ENCODE results near the gene ABCG2. TPM values are rescaled to one million over a fixed set of nuclear protein-coding genes. Genes with fewer than 3 reads are reported as not detected.

ABCG2 gene
- total RNA-seq, 4 donors from 2014 or later = 1.1 to 5.0 (median 2.6) TPM

DNA sequence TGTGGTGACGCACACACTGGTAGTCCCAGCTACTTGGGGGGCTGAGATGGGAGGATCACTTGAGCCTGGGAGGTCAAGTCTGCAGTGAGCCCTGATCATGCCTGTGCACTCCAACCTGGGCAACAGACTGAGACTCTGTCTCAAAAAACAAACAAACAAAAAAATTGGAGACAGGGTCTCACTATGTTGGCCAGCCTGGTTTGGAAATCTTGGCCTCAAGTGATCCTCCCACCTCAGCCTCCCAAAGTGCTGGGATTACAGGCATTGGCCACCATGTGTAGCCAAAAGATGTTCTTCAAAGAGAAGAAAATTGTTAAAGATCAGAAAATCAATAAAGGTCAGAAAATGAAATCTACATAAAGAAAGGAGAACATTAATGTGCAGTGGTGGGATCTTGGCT, 41.7 kb upstream of the ABCG2 start:
- Histone ChIP-seq H3K27ac (no peak overlapping the region), H3K9me3 (no peaks in the 10 kb centered on the region), H3K27me3 (no peaks in the 10 kb centered on the region), H3K4me1 (no peaks in the 10 kb centered on the region), H3K4me3 (no peak overlapping the region), H3K36me3 (no peaks in the 10 kb centered on the region)
- no peak for ATAC-seq
- TF ChIP-seq, protein P1, sequence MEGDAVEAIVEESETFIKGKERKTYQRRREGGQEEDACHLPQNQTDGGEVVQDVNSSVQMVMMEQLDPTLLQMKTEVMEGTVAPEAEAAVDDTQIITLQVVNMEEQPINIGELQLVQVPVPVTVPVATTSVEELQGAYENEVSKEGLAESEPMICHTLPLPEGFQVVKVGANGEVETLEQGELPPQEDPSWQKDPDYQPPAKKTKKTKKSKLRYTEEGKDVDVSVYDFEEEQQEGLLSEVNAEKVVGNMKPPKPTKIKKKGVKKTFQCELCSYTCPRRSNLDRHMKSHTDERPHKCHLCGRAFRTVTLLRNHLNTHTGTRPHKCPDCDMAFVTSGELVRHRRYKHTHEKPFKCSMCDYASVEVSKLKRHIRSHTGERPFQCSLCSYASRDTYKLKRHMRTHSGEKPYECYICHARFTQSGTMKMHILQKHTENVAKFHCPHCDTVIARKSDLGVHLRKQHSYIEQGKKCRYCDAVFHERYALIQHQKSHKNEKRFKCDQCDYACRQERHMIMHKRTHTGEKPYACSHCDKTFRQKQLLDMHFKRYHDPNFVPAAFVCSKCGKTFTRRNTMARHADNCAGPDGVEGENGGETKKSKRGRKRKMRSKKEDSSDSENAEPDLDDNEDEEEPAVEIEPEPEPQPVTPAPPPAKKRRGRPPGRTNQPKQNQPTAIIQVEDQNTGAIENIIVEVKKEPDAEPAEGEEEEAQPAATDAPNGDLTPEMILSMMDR (IDR thresholded peaks at IDR 0.05) = no peak
- TF ChIP-seq POLR2A (IDR thresholded peaks at IDR 0.05) (no peak), POLR2AphosphoS5 (IDR thresholded peaks at IDR 0.05) (no peak), EP300 (IDR thresholded peaks at IDR 0.05) (no peak)
- 100% methylated on average over 1 of the region's 1 CpG for WGBS, 2 donors (ENCODE audit: low coverage in 1 of 2)

DNA sequence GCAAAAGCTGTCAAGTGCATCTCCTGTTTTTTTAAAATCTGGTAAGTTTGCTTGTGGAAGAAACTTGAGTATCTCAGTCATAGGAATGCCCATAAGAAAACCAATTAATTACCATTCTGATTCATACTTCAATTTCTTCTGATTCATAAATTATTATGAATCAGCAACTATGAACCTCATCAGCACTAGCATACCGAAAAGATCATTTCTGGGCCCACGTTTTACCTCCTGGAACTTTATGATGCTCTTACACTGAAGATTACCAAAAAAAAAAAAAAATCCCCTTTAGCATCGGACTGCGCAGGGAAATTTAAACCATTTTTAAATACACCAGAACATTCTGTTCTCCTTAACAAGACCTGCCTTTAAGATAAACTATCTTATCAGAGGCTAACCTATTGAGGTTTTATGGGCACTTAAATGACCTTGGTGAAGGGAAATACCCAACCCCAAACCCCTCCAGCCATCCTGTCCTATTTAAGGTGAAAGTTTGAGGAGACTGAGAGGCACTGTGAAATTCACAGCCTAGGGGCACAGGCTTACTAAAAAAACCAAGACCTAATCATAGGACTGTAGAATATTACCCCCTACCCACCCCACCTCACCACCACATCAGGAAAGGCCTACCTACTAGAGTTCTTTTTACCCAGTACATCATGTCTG, 38.2 kb upstream of the ABCG2 start:
- ATAC-seq = no peak
- H3K36me3 ChIP-seq = no peaks in the 10 kb centered on the region
- H3K4me3 ChIP-seq = no peak overlapping the region
- H3K9me3 ChIP-seq = no peaks in the 10 kb centered on the region
- H3K4me1 ChIP-seq = no peaks in the 10 kb centered on the region
- no peaks in the 10 kb centered on the region for H3K27me3 ChIP-seq
- no peak overlapping the region for H3K27ac ChIP-seq
- TF ChIP-seq POLR2AphosphoS5 (IDR thresholded peaks at IDR 0.05) = no peak
- TF ChIP-seq, protein P1 (IDR thresholded peaks at IDR 0.05) = no peak
- TF ChIP-seq POLR2A (IDR thresholded peaks at IDR 0.05) = no peak
- TF ChIP-seq EP300 (IDR thresholded peaks at IDR 0.05) = no peak
- WGBS, 2 donors (ENCODE audit: low coverage in 1 of 2) = 89 to 94% methylated on average over 4 of the region's 4 CpGs

DNA sequence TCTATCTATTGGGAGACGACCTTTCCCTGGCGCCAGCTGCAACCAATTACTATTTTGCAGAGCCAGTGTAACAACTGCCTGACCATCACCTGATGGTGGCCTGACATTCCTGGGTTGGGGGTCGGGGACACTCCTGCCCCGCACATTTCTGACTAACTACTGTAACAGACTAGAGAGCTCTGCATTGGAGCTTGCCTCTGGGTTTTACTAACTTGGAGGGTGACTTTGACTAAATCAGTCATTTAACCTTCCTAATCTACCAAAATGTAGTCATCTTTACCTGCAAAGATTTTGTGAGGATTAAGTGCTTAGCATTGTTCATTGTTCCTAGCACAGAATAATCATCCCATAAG, 37.5 kb upstream of the ABCG2 start:
- no peaks in the 10 kb centered on the region for H3K27me3 ChIP-seq
- no peak overlapping the region for H3K27ac ChIP-seq
- TF ChIP-seq, protein P1 (IDR thresholded peaks at IDR 0.05) = no peak
- TF ChIP-seq POLR2AphosphoS5 (IDR thresholded peaks at IDR 0.05) (no peak), POLR2A (IDR thresholded peaks at IDR 0.05) (no peak), EP300 (IDR thresholded peaks at IDR 0.05) (no peak)
- H3K4me3 ChIP-seq = no peak overlapping the region
- WGBS, 2 donors (ENCODE audit: low coverage in 1 of 2) = 70 to 72% methylated on average over 2 to 4 of the region's 4 CpGs
- H3K36me3 ChIP-seq = no peaks in the 10 kb centered on the region
- ATAC-seq = no peak
- H3K9me3 ChIP-seq = no peaks in the 10 kb centered on the region
- H3K4me1 ChIP-seq = no peaks in the 10 kb centered on the region

DNA sequence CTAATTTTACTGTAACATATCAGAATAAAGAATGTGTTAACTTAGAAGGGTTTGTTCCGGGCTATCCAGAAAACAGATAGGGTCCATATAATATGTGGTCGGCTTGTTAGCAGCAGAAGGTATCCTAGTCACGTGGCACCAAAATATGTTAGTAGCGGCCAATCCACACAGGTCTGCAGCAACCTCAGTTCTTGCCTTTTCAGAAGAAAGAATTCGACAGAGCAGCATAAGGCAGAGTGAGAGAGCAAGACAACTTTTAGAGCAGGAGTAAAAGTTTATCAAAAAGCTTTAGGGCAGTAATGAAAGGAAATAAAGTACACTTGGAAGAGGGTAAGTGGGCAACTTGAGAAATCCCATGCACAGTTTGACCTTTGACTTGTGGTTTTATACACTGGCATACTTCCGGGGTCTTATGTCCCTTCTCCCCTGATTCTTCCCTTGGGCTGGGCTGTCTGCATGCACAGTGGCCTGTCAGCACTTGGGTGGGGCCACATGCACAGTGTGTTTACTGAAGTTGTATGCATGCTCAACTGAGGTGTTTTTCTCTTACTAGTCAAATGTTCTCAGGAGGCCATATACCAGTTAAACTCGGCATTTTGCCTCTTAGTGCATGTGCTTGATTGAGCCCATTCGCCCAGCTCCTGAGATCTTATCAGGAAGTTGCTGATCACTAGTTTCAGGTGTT, 37.0 kb upstream of the ABCG2 start:
- no peaks in the 10 kb centered on the region for H3K36me3 ChIP-seq
- WGBS, 2 donors (ENCODE audit: low coverage in 1 of 2) = 74 to 84% methylated on average over 5 to 6 of the region's 8 CpGs
- no peak for ATAC-seq
- no peak overlapping the region for H3K4me3 ChIP-seq
- H3K27me3 ChIP-seq = no peaks in the 10 kb centered on the region
- TF ChIP-seq POLR2AphosphoS5 (IDR thresholded peaks at IDR 0.05) (no peak), POLR2A (IDR thresholded peaks at IDR 0.05) (no peak), EP300 (IDR thresholded peaks at IDR 0.05) (no peak)
- TF ChIP-seq, protein P1 (IDR thresholded peaks at IDR 0.05) = no peak
- H3K4me1 ChIP-seq = no peaks in the 10 kb centered on the region
- no peak overlapping the region for H3K27ac ChIP-seq
- no peaks in the 10 kb centered on the region for H3K9me3 ChIP-seq

DNA sequence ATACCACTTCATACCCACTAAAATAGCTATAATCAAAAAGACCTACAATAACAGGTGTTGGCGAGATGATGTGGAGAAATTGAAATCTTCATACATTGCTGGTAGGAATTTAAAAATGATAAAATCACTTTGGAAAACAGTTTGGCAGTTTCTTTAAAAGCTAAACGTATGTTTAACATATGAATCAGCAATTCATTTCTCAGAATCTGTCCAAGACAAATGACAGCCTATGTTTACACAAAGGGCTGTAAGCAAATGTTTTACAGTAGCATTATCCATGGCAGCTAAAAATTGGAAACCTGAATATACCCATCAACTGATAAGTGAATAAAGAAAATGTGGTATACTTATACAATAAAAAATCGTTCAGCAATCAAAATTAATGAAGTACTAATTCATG, 33.0 kb upstream of the ABCG2 start:
- TF ChIP-seq POLR2A (IDR thresholded peaks at IDR 0.05) (no peak), EP300 (IDR thresholded peaks at IDR 0.05) (no peak), POLR2AphosphoS5 (IDR thresholded peaks at IDR 0.05) (no peak)
- TF ChIP-seq, protein P1 (IDR thresholded peaks at IDR 0.05) = no peak
- ATAC-seq = no peak
- no peaks in the 10 kb centered on the region for H3K36me3 ChIP-seq
- no peak overlapping the region for H3K27ac ChIP-seq
- H3K4me1 ChIP-seq = no peaks in the 10 kb centered on the region
- no peak overlapping the region for H3K4me3 ChIP-seq
- no peaks in the 10 kb centered on the region for H3K27me3 ChIP-seq
- WGBS, 2 donors (ENCODE audit: low coverage in 1 of 2) = 71 to 72% methylated on average over 3 of the region's 3 CpGs
- H3K9me3 ChIP-seq = no peaks in the 10 kb centered on the region
